ENCODE measurements around the gene KIAA0408.

KIAA0408 gene

GRCh38 chr6:127456465-127456864 lies 2.7 kb downstream of the KIAA0408 start:
- Histone ChIP-seq H3K79me2 (ENCODE audit: insufficient read depth, low read length) (no peaks in the 10 kb centered on the region), H2AFZ (ENCODE audit: low read length) (no peak overlapping the region), H3K4me3 (ENCODE audit: low read depth, low read length, poor library complexity, severe bottlenecking) (no peak overlapping the region), H3K9ac (ENCODE audit: low read length) (no peak overlapping the region), H3K4me2 (ENCODE audit: low read length) (no peak overlapping the region), H3F3A (ENCODE audit: insufficient read depth, low read length) (no peaks in the 10 kb centered on the region), H3K27me3 (ENCODE audit: insufficient read depth, low read length) (0 out of 2 replicates have a peak, but pooled peaks cover 3% of the 10 kb centered on the region), H3K36me3 (ENCODE audit: insufficient read depth, low read length) (no peaks in the 10 kb centered on the region), H3K27ac (ENCODE audit: low read depth, low read length, poor library complexity, severe bottlenecking) (no peak overlapping the region), H3K9me3 (ENCODE audit: low read length) (no peaks in the 10 kb centered on the region), H3K4me1 (ENCODE audit: insufficient read depth, low read length, severe bottlenecking) (no peaks in the 10 kb centered on the region), H4K20me1 (ENCODE audit: insufficient read depth, low read length) (no peaks in the 10 kb centered on the region), H3K9me2 (ENCODE audit: low read depth, low read length) (no peaks in the 10 kb centered on the region)
- TF ChIP-seq, protein P1, sequence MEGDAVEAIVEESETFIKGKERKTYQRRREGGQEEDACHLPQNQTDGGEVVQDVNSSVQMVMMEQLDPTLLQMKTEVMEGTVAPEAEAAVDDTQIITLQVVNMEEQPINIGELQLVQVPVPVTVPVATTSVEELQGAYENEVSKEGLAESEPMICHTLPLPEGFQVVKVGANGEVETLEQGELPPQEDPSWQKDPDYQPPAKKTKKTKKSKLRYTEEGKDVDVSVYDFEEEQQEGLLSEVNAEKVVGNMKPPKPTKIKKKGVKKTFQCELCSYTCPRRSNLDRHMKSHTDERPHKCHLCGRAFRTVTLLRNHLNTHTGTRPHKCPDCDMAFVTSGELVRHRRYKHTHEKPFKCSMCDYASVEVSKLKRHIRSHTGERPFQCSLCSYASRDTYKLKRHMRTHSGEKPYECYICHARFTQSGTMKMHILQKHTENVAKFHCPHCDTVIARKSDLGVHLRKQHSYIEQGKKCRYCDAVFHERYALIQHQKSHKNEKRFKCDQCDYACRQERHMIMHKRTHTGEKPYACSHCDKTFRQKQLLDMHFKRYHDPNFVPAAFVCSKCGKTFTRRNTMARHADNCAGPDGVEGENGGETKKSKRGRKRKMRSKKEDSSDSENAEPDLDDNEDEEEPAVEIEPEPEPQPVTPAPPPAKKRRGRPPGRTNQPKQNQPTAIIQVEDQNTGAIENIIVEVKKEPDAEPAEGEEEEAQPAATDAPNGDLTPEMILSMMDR (IDR thresholded peaks at IDR 0.05; ENCODE audit: low read length) = no peak
- TF ChIP-seq EZH2 (IDR thresholded peaks at IDR 0.05; ENCODE audit: borderline replicate concordance, low read length) = no peak

DNA sequence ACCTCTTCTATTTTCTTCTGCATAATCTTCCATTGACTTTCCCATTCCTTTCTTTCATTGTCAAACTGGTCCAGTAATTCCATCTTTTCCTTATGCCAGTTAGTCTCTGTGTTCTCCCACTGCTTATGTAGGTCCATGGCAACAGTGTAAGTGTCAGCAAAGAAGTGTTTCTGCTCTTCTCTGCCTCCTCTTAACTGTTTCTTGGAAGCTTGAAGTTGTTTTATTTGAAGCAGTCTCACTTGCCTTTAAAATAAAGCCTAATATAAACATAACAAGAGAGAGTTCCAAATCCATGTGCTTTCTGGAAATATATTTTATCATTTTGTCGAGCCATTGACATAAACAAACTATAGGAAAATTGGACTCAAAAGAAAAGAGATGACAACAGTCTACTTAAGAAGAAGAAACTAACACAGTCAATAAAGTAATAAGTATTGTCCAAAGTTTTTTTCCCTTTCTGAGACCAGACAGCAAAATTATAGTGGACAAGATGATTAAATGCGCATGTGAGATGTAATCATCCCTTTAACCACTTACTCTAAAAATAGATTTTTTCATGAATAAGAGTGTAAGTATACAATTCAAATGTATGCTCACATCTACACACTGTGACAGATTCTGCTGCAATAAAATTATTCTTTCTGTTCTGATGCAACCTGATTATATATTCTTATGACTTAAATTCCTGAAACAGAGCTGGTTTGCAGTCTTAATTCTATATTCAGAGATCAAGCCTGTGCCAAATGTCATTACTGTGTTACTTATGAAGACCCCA lies 5.2 kb downstream of the KIAA0408 start:
- H3K27me3 ChIP-seq (ENCODE audit: insufficient read depth, low read length) = no peaks in the 10 kb centered on the region
- no peaks in the 10 kb centered on the region for H4K20me1 ChIP-seq (ENCODE audit: insufficient read depth, low read length)
- no peak for TF ChIP-seq EZH2 (IDR thresholded peaks at IDR 0.05; ENCODE audit: borderline replicate concordance, low read length)
- TF ChIP-seq, protein P1 (IDR thresholded peaks at IDR 0.05; ENCODE audit: low read length) = no peak
- H2AFZ ChIP-seq (ENCODE audit: low read length) = no peak overlapping the region
- no peaks in the 10 kb centered on the region for H3F3A ChIP-seq (ENCODE audit: insufficient read depth, low read length)
- no peaks in the 10 kb centered on the region for H3K9me2 ChIP-seq (ENCODE audit: low read depth, low read length)
- H3K36me3 ChIP-seq (ENCODE audit: insufficient read depth, low read length) = no peaks in the 10 kb centered on the region
- no peak overlapping the region for H3K4me2 ChIP-seq (ENCODE audit: low read length)
- no peak overlapping the region for H3K9ac ChIP-seq (ENCODE audit: low read length)
- no peak overlapping the region for H3K4me3 ChIP-seq (ENCODE audit: low read depth, low read length, poor library complexity, severe bottlenecking)
- no peaks in the 10 kb centered on the region for H3K4me1 ChIP-seq (ENCODE audit: insufficient read depth, low read length, severe bottlenecking)
- H3K79me2 ChIP-seq (ENCODE audit: insufficient read depth, low read length) = no peaks in the 10 kb centered on the region
- no peak overlapping the region for H3K27ac ChIP-seq (ENCODE audit: low read depth, low read length, poor library complexity, severe bottlenecking)
- H3K9me3 ChIP-seq (ENCODE audit: low read length) = no peaks in the 10 kb centered on the region

- Histone ChIP-seq H3K4me2 (ENCODE audit: low read length) (no peak overlapping the region), H3F3A (ENCODE audit: insufficient read depth, low read length) (no peaks in the 10 kb centered on the region), H3K79me2 (ENCODE audit: insufficient read depth, low read length) (no peaks in the 10 kb centered on the region), H3K27me3 (ENCODE audit: insufficient read depth, low read length) (no peaks in the 10 kb centered on the region), H3K9ac (ENCODE audit: low read length) (no peak overlapping the region), H3K9me2 (ENCODE audit: low read depth, low read length) (no peaks in the 10 kb centered on the region), H3K4me1 (ENCODE audit: insufficient read depth, low read length, severe bottlenecking) (no peaks in the 10 kb centered on the region), H3K36me3 (ENCODE audit: insufficient read depth, low read length) (no peaks in the 10 kb centered on the region), H3K4me3 (ENCODE audit: low read depth, low read length, poor library complexity, severe bottlenecking) (no peak overlapping the region), H2AFZ (ENCODE audit: low read length) (no peak overlapping the region), H3K27ac (ENCODE audit: low read depth, low read length, poor library complexity, severe bottlenecking) (no peak overlapping the region), H3K9me3 (ENCODE audit: low read length) (no peaks in the 10 kb centered on the region), H4K20me1 (ENCODE audit: insufficient read depth, low read length) (no peaks in the 10 kb centered on the region)
- no peak for TF ChIP-seq EZH2 (IDR thresholded peaks at IDR 0.05; ENCODE audit: borderline replicate concordance, low read length)
- TF ChIP-seq, protein P1 (IDR thresholded peaks at IDR 0.05; ENCODE audit: low read length) = no peak
Measured at GRCh38 chr6:127452803-127453202, 6.4 kb downstream of the KIAA0408 start.
